ENCODE measurements around the gene FAM204A.

FAM204A gene

DNA sequence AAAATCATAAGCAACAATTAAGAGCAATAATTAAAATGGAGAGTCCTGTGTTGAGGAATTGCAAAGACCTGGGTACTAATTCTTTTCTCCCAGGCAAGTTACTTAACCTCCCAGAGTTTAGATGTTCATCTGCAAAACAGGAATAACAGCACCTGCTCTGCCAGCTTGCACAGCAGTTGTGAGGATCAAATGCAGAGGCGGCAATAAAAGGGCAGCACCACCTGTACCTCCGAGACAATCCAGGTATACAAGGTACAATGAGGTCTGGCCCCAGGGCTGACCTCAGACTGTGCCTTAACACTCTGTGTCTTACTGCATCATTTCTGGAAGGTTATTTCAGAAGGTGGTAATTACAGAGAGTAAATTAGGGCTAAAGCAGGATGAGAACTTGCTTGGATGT is 14.5 kb upstream of the FAM204A start:
- Mint-ChIP-seq H3K27ac (no peak overlapping the region), H3K4me1 (no peaks in the 10 kb centered on the region), H3K9me3 (no peaks in the 10 kb centered on the region), H3K27me3 (ENCODE audit: low read depth, poor library complexity) (peaks cover 15% of the 10 kb centered on the region), H3K36me3 (ENCODE audit: low read depth) (no peaks in the 10 kb centered on the region), H3K4me3 (no peak overlapping the region)
- no peak for DNase-seq
- TF ChIP-seq, protein P1, sequence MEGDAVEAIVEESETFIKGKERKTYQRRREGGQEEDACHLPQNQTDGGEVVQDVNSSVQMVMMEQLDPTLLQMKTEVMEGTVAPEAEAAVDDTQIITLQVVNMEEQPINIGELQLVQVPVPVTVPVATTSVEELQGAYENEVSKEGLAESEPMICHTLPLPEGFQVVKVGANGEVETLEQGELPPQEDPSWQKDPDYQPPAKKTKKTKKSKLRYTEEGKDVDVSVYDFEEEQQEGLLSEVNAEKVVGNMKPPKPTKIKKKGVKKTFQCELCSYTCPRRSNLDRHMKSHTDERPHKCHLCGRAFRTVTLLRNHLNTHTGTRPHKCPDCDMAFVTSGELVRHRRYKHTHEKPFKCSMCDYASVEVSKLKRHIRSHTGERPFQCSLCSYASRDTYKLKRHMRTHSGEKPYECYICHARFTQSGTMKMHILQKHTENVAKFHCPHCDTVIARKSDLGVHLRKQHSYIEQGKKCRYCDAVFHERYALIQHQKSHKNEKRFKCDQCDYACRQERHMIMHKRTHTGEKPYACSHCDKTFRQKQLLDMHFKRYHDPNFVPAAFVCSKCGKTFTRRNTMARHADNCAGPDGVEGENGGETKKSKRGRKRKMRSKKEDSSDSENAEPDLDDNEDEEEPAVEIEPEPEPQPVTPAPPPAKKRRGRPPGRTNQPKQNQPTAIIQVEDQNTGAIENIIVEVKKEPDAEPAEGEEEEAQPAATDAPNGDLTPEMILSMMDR (IDR thresholded peaks at IDR 0.05), result no peak

DNA sequence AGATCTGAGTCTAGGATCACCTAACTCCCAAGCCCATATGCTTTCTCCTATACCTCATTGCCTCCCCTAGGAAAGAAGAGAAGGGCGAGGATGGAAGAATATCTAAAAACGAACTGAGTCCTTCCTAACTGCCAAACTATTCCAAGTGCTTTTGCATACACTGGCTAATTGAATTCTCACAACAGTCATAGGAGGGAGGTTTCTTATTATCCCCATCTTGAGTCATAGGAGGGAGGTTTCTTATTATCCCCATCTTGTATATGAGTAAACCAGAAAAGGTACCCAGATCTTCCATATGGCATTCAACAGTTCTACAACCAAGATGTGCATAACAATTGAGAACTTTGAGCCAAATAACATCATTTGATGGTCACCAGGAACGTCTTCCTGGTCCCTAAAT is 13.1 kb upstream of the FAM204A start:
- TF ChIP-seq, protein P1 (IDR thresholded peaks at IDR 0.05), result no peak
- peaks cover 19% of the 10 kb centered on the region for H3K27me3 Mint-ChIP-seq (ENCODE audit: low read depth, poor library complexity)
- H3K36me3 Mint-ChIP-seq (ENCODE audit: low read depth), result no peaks in the 10 kb centered on the region
- no peak for DNase-seq
- no peak overlapping the region for H3K27ac Mint-ChIP-seq
- H3K4me3 Mint-ChIP-seq, result no peak overlapping the region
- H3K9me3 Mint-ChIP-seq, result no peaks in the 10 kb centered on the region
- no peaks in the 10 kb centered on the region for H3K4me1 Mint-ChIP-seq

DNA sequence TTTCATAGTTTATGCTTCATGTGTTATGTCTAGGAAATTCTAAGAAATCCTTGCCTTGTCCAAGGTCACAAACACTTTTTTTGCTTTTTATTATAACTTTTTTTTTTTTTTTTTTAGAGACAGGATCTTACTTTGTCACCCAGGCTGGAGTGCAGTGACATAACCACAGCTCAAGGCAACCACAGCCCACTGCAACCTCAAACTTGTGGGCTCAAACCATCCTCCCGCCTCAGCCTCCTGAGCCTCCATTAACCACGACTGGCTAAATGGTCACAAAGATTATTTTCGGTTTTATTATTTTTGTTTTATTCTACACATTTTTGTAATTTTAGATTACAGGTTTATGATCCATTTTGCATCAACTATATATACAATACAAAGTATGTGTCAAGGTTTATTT is 7.1 kb upstream of the FAM204A start:
- H3K27ac Mint-ChIP-seq, result no peak overlapping the region
- no peaks in the 10 kb centered on the region for H3K36me3 Mint-ChIP-seq (ENCODE audit: low read depth)
- DNase-seq, result no peak
- TF ChIP-seq, protein P1 (IDR thresholded peaks at IDR 0.05), result no peak
- no peaks in the 10 kb centered on the region for H3K9me3 Mint-ChIP-seq
- peaks cover 9% of the 10 kb centered on the region for H3K27me3 Mint-ChIP-seq (ENCODE audit: low read depth, poor library complexity)
- no peak overlapping the region for H3K4me3 Mint-ChIP-seq
- no peaks in the 10 kb centered on the region for H3K4me1 Mint-ChIP-seq

DNA sequence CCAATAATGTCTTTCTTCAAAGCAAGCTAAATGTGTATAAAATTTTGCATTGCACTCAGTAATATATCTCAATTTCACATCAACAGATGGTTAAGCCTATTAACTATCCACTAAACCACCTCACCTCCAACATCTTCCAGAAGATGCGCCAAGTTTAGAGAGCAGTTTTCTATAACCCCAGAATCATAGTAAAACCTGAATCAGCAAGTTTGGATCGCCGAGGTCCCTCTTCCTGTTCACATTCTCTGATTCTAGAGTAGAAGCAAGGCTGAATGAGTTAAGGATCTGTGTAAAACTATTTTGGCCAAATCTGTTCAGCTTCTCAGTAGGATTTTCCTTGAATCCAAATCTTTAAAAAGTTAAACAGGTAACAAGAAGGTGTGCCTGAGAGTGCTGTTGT is 1.4 kb upstream of the FAM204A start:
- peak overlapping the region; percentile 15 for H3K4me3 Mint-ChIP-seq
- TF ChIP-seq, protein P1 (IDR thresholded peaks at IDR 0.05), result no peak
- H3K36me3 Mint-ChIP-seq (ENCODE audit: low read depth), result peaks cover 8% of the 10 kb centered on the region
- H3K27ac Mint-ChIP-seq, result no peak overlapping the region
- no peak for DNase-seq
- H3K4me1 Mint-ChIP-seq, result peaks cover 24% of the 10 kb centered on the region
- H3K27me3 Mint-ChIP-seq (ENCODE audit: low read depth, poor library complexity), result no peaks in the 10 kb centered on the region
- no peaks in the 10 kb centered on the region for H3K9me3 Mint-ChIP-seq

DNA sequence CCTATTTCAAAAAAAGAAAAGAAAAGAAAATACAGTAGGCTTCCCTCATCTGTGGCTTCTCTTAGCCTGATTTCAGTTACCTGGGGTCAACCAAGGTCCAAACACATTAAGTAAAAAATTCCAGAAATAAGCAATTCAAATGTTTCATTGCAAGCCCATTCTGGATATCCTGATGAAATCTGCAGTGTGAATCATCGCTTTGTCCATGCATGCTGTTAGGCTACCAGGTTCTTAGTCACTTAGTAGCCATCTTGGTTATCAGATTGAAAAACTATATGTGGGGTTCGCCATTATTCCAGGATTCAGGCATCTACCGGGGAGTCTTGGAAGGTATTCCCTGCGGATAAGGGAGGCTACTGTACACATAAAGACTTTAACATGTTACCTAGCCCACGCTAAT is 991 bp upstream of the FAM204A start:
- Mint-ChIP-seq H3K9me3 (no peaks in the 10 kb centered on the region), H3K4me3 (peak overlapping the region; percentile 95), H3K27ac (no peak overlapping the region), H3K36me3 (ENCODE audit: low read depth) (peaks cover 8% of the 10 kb centered on the region), H3K4me1 (peaks cover 24% of the 10 kb centered on the region), H3K27me3 (ENCODE audit: low read depth, poor library complexity) (no peaks in the 10 kb centered on the region)
- TF ChIP-seq, protein P1 (IDR thresholded peaks at IDR 0.05), result no peak
- no peak for DNase-seq

DNA sequence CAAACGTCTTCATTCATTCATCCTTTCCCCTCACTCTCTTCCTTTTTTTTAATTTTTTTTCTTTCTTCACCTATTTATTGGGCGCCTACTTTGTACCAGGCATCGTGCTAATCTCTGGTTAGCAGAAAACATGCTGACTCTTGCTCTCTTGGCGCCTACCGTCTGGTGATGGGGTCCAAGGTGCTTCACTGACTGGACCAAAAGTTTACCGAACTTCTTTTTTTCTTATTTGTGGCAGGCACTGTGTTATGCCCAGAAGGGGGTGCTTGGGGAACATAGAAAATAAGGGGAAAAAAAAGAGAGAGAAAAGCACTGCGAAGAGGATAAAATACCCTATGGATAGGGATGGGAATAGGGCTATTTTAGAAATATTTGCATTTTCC is 505 bp upstream of the FAM204A start:
- H3K4me1 Mint-ChIP-seq, result peaks cover 24% of the 10 kb centered on the region
- H3K36me3 Mint-ChIP-seq (ENCODE audit: low read depth), result peaks cover 8% of the 10 kb centered on the region
- H3K27ac Mint-ChIP-seq, result peak overlapping the region; percentile 41
- H3K9me3 Mint-ChIP-seq, result no peaks in the 10 kb centered on the region
- H3K27me3 Mint-ChIP-seq (ENCODE audit: low read depth, poor library complexity), result no peaks in the 10 kb centered on the region
- no peak for DNase-seq
- TF ChIP-seq, protein P1 (IDR thresholded peaks at IDR 0.05), result no peak
- H3K4me3 Mint-ChIP-seq, result peak overlapping the region; percentile 95

Data from nephron progenitor cell (in vitro differentiated cells).